BE2C (cell line): ENCODE data around the gene MRPL55.

Experiments
- DNase-seq: peaks from one replicate; pipeline ENCODE4 v3.0.0-alpha.2; 2020
- H3K27me3 ChIP-seq: fragments of 250-450 bp; sonication (Bioruptor Pico); 2 replicates; pipeline ENCODE4 v1.5.1; 2020; ENCODE audit warnings: mild to moderate bottlenecking
- H3K36me3 ChIP-seq: fragments of 250-450 bp; sonication (Bioruptor Pico); 2 replicates; pipeline ENCODE4 v1.5.1; 2020; ENCODE audit warnings: mild to moderate bottlenecking
- H3K4me1 ChIP-seq: fragments of 250-450 bp; sonication (Bioruptor Pico); 2 replicates; pipeline ENCODE4 v1.5.1; 2020
- H3K4me3 ChIP-seq: 2 replicates; pipeline ENCODE4 v1.5.1; 2011; ENCODE audit warnings: low read depth, low read length
- H3K9me3 ChIP-seq: fragments of 250-450 bp; sonication (Bioruptor Pico); 2 replicates; pipeline ENCODE4 v1.5.1; 2020
- TF ChIP-seq, protein P1 (sequence below): IDR thresholded peaks from 2 replicates; pipeline ENCODE4 v1.5.1; 2012; ENCODE audit warnings: mild to moderate bottlenecking, low read depth, low read length

Gene MRPL55

GRCh38 chr1:228087771-228088251 lies 21.3 kb downstream of the MRPL55 start:
- no peak overlapping the region for H3K4me3 ChIP-seq
- TF ChIP-seq, protein P1, sequence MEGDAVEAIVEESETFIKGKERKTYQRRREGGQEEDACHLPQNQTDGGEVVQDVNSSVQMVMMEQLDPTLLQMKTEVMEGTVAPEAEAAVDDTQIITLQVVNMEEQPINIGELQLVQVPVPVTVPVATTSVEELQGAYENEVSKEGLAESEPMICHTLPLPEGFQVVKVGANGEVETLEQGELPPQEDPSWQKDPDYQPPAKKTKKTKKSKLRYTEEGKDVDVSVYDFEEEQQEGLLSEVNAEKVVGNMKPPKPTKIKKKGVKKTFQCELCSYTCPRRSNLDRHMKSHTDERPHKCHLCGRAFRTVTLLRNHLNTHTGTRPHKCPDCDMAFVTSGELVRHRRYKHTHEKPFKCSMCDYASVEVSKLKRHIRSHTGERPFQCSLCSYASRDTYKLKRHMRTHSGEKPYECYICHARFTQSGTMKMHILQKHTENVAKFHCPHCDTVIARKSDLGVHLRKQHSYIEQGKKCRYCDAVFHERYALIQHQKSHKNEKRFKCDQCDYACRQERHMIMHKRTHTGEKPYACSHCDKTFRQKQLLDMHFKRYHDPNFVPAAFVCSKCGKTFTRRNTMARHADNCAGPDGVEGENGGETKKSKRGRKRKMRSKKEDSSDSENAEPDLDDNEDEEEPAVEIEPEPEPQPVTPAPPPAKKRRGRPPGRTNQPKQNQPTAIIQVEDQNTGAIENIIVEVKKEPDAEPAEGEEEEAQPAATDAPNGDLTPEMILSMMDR = no peak
- H3K9me3 ChIP-seq = no peaks in the 10 kb centered on the region
- no peaks in the 10 kb centered on the region for H3K27me3 ChIP-seq
- peaks cover 6% of the 10 kb centered on the region for H3K4me1 ChIP-seq
- peaks cover 74% of the 10 kb centered on the region for H3K36me3 ChIP-seq
- no peak for DNase-seq

- Histone ChIP-seq H3K36me3 (peaks cover 57% of the 10 kb centered on the region), H3K4me1 (peaks cover 6% of the 10 kb centered on the region)
- TF ChIP-seq, protein P1 = no peak
Measured at GRCh38 chr1:228085287-228085951, 23.7 kb downstream of the MRPL55 start.

GRCh38 chr1:228084797-228085196 lies 24.3 kb downstream of the MRPL55 start:
- DNase-seq = no peak
- Histone ChIP-seq H3K9me3 (no peaks in the 10 kb centered on the region), H3K27me3 (no peaks in the 10 kb centered on the region), H3K36me3 (peaks cover 51% of the 10 kb centered on the region), H3K4me3 (peak overlapping the region; percentile 12; the same call in 1 of the 2 replicates), H3K4me1 (peaks cover 6% of the 10 kb centered on the region)
- TF ChIP-seq, protein P1 = no peak

More at GRCh38 chr1:228085287-228085951, 23.7 kb downstream of the MRPL55 start:
- Histone ChIP-seq H3K4me3 (no peak overlapping the region), H3K9me3 (no peaks in the 10 kb centered on the region), H3K27me3 (no peaks in the 10 kb centered on the region)
- DNase-seq = no peak

DNA sequence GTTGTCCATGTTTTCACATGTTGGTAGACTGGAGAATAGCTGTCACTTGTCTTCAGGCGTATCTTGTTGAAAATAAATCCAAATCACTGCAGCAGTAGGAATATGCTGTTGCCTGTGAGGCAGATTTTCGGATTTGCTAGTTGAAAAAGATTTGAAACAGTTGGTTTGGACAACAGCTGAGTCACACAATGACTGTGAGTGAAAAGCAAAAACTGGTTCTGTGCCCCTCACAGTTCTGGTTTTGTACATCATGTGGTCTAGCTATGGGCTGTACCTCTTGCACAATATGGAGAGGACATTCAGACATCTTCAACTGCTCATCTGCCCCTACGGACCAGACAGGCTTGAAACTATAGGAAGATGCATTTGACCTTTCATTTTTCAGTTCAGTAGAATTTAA lies 24.8 kb downstream of the MRPL55 start:
- Histone ChIP-seq H3K4me3 (peak overlapping the region; percentile 92), H3K27me3 (no peaks in the 10 kb centered on the region), H3K9me3 (no peaks in the 10 kb centered on the region), H3K36me3 (peaks cover 50% of the 10 kb centered on the region), H3K4me1 (peaks cover 6% of the 10 kb centered on the region)
- DNase-seq = no peak
- TF ChIP-seq, protein P1 = no peak

DNA sequence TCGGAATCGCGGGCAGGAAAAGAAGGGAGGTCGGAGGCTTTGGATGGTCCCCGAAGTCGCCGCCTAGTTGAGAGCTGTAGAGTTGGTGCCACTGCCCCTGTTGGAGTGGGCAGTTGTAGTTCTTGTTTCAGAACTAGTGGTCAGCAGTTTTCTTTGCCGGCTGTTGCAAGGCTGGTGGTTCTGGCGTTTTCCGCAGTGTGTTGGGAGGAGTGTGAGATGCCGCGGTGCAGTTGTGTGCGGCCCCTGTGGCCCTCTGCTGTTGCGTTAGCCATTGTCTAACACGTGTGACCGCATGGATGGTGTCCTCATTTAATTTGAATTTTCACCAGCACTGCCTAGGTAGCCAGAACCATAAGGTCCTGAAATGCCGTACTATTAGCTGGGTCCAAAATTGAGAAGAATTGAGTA lies 25.2 kb downstream of the MRPL55 start:
- TF ChIP-seq, protein P1 = no peak
- Histone ChIP-seq H3K36me3 (peaks cover 45% of the 10 kb centered on the region), H3K4me1 (peaks cover 6% of the 10 kb centered on the region), H3K27me3 (no peaks in the 10 kb centered on the region), H3K4me3 (peak overlapping the region; percentile 92), H3K9me3 (no peaks in the 10 kb centered on the region)
- DNase-seq = no peak
